ENCODE measurements around the gene ZNF133. TPM values are rescaled to one million over a fixed set of nuclear protein-coding genes. Genes with fewer than 3 reads are reported as not detected.
A peak's percentile ranks its signal among the peaks of the same experiment; 100 is the strongest.
"Not testable (repeated sequence)": the region's sequence is repeated elsewhere in the genome, so short reads cannot be mapped to it uniquely, and the experiment has no call there.

Gene ZNF133
- total RNA-seq, 1 donor from 2014 or later = 7.7 TPM

DNA sequence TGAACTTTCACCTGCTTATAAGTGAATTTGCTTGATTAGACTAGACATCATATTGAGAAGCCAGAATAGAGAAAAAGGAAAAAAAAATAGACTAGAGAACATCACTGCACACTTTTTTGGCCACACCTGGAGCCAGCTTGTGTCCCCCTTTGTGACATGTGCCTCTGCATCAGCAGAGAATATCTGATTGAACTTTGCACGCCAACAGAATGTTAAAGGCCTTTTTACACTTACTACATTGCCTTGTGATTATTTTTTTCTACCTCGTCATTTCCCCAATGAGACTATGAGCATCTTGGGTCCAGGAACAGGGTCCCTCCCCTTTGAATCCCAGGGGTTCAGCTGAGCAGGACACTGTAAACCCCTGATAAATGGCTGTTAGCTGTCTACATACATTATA, 17.2 kb upstream of the ZNF133 start:
- intact Hi-C loops (cut with micrococcal nuclease) = no loop called here
- ChIA-PET POLR2A (no interaction called here), CTCF (no interaction called here)
- no peak overlapping the region for H3K4me3 Mint-ChIP-seq
- H3K36me3 Mint-ChIP-seq (ENCODE audit: low read depth) = no peaks in the 10 kb centered on the region
- no peaks in the 10 kb centered on the region for H3K4me1 Mint-ChIP-seq
- peaks cover 32% of the 10 kb centered on the region for H3K27me3 Mint-ChIP-seq
- H3K9me3 Mint-ChIP-seq = no peaks in the 10 kb centered on the region
- ATAC-seq (ENCODE audit: low read depth) = no peak
- no peak for DNase-seq
- TF ChIP-seq, protein P1, sequence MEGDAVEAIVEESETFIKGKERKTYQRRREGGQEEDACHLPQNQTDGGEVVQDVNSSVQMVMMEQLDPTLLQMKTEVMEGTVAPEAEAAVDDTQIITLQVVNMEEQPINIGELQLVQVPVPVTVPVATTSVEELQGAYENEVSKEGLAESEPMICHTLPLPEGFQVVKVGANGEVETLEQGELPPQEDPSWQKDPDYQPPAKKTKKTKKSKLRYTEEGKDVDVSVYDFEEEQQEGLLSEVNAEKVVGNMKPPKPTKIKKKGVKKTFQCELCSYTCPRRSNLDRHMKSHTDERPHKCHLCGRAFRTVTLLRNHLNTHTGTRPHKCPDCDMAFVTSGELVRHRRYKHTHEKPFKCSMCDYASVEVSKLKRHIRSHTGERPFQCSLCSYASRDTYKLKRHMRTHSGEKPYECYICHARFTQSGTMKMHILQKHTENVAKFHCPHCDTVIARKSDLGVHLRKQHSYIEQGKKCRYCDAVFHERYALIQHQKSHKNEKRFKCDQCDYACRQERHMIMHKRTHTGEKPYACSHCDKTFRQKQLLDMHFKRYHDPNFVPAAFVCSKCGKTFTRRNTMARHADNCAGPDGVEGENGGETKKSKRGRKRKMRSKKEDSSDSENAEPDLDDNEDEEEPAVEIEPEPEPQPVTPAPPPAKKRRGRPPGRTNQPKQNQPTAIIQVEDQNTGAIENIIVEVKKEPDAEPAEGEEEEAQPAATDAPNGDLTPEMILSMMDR (IDR thresholded peaks at IDR 0.05) = no peak
- H3K27ac Mint-ChIP-seq = no peak overlapping the region

DNA sequence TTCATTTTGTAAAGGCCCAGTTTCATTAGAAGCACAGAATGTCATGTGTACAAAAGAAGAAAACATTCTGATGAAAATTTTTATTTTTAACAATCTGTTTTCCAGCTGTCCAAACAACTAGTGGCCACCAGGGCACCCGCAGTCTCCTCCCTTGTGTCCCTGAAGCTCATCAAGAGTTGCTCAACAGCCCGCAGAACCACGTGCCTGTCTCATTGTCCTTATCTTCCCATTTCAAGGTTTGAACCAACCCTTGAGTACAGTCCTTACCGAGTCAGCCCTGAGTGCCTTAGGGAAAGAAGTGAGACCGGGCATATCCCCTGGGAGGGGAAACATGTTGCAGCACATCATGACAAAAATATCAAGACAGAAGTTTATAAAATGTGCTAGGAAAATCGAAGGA, 15.9 kb upstream of the ZNF133 start:
- ChIA-PET CTCF (no interaction called here), POLR2A (interaction anchor here (0.7 kb wide), 1 partner anchor 9 kb away, joined by 4 read pairs; no protein-coding TSS in a partner anchor)
- DNase-seq (no peak), ATAC-seq (ENCODE audit: low read depth) (no peak)
- peaks cover 30% of the 10 kb centered on the region for H3K27me3 Mint-ChIP-seq
- TF ChIP-seq, protein P1 (IDR thresholded peaks at IDR 0.05) = no peak
- no peak overlapping the region for H3K27ac Mint-ChIP-seq
- H3K9me3 Mint-ChIP-seq = no peaks in the 10 kb centered on the region
- no peaks in the 10 kb centered on the region for H3K4me1 Mint-ChIP-seq
- no peaks in the 10 kb centered on the region for H3K36me3 Mint-ChIP-seq (ENCODE audit: low read depth)
- intact Hi-C loops (cut with micrococcal nuclease) = no loop called here
- no peak overlapping the region for H3K4me3 Mint-ChIP-seq

DNA sequence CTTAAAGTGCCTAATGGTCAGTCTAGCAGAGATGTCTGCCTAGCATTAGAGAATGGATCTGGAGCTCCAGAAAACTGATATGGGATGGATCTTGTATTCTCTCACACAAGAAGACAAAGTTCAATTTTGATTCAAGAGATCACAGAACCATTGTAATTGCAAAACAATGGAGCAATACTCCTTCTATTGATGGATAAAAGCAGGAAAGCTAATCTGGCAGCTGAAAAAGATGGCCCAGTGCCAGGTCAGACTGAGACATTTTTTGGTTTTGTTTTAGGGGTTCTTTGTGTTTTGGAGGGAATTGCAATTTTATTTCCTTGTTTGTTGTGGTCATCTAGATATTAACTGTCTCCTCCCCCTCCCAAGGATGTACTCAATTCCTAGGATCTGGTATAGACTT, 14.6 kb upstream of the ZNF133 start:
- Mint-ChIP-seq H3K36me3 (ENCODE audit: low read depth) (no peaks in the 10 kb centered on the region), H3K27ac (no peak overlapping the region), H3K27me3 (peaks cover 25% of the 10 kb centered on the region), H3K9me3 (no peaks in the 10 kb centered on the region), H3K4me3 (no peak overlapping the region), H3K4me1 (no peaks in the 10 kb centered on the region)
- TF ChIP-seq, protein P1 (IDR thresholded peaks at IDR 0.05) = no peak
- ATAC-seq (ENCODE audit: low read depth) (no peak), DNase-seq (no peak)
- intact Hi-C loops (cut with micrococcal nuclease) = no loop called here
- ChIA-PET POLR2A (no interaction called here), CTCF (no interaction called here)

DNA sequence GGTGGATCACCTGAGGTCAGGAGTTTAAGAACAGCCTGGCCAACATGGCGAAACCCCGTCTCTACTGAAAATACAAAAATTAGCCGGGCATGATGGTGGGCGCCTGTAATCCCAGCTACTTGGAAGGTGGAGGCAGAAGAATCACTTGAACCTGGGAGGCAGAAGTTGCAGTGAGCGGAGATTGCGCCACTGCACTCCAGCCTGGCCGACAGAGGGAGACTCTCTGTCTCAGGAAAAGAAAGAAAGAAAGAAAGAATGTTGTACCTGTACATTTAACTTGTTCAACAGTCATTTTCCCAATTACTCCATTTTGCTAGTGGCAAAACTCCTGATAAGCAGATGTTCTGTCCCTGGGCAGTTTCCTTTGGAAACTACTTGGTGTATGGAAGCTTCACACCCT, 12.4 kb upstream of the ZNF133 start:
- H3K27ac Mint-ChIP-seq; POLR2A ChIA-PET; H3K4me1 Mint-ChIP-seq; ATAC-seq (ENCODE audit: low read depth); H3K9me3 Mint-ChIP-seq; DNase-seq; H3K4me3 Mint-ChIP-seq; H3K36me3 Mint-ChIP-seq (ENCODE audit: low read depth): not testable (repeated sequence)
- peaks cover 40% of the 10 kb centered on the region for H3K27me3 Mint-ChIP-seq
- intact Hi-C loops (cut with micrococcal nuclease) = loop anchor here (1.0 to 5.0 kb wide), 4 partner anchors 279 to 1474 kb away; no protein-coding TSS in a partner anchor
- CTCF ChIA-PET = interaction anchor here (1.2 to 1.4 kb wide), 2 partner anchors 12 to 771 kb away, joined by 3 to 8 read pairs; partner anchors contain the start of gene ZNF133

DNA sequence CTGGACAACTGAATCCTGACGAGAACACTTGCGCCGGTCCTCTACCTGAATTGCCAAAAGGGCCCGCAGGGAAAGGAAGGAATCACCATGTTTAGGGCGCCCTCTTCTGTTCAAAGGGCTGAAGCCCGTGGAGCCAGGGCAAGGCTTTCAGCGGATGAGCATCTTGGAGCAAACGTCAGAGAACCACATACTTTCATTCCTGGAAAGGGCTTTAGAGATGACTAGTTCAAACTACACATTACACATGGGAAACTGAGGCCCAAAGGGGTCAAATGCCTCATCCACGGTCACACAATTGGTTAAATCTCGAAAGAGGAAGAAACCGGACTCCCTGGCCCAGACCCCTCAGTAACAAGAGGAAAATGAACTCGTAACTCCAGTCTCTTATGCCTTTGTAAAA, 11.5 kb upstream of the ZNF133 start:
- ChIA-PET POLR2A (no interaction called here), CTCF (interaction anchor here (1.2 to 1.4 kb wide), 2 partner anchors 12 to 772 kb away, joined by 3 to 8 read pairs; partner anchors contain the start of gene ZNF133)
- DNase-seq = peak; percentile 21
- Mint-ChIP-seq H3K36me3 (ENCODE audit: low read depth) (no peaks in the 10 kb centered on the region), H3K4me1 (no peaks in the 10 kb centered on the region), H3K4me3 (no peak overlapping the region), H3K9me3 (no peaks in the 10 kb centered on the region), H3K27me3 (peaks cover 37% of the 10 kb centered on the region), H3K27ac (no peak overlapping the region)
- TF ChIP-seq, protein P1 (IDR thresholded peaks at IDR 0.05) = no peak
- ATAC-seq (ENCODE audit: low read depth) = peak; percentile 66
- intact Hi-C loops (cut with micrococcal nuclease) = loop anchor here (1.0 to 5.0 kb wide), 4 partner anchors 280 to 1475 kb away; no protein-coding TSS in a partner anchor

DNA sequence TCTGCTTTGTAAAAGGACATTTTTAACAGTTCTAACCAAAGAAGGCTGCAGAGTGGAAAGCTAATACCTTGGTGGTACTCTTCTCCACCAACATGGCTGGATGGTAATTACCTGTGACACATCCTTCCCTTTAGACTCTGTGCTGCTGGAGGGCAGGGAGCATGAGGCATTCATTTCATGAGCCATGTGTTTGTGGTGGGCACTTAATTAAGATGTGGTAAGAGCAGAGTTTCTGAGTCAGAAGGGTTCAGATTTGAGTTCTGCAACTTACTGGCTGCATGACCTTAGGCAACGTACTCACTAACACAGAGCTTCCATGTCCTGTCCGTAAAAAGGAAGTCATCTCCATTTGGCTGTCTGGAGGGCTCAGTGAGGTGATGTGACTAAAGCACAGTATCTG, 9.1 kb upstream of the ZNF133 start:
- Mint-ChIP-seq H3K4me3 (no peak overlapping the region), H3K36me3 (ENCODE audit: low read depth) (no peaks in the 10 kb centered on the region), H3K9me3 (no peaks in the 10 kb centered on the region), H3K27ac (no peak overlapping the region), H3K4me1 (no peaks in the 10 kb centered on the region), H3K27me3 (peaks cover 48% of the 10 kb centered on the region)
- ChIA-PET CTCF (interaction anchor here (0.9 kb wide), 1 partner anchor 774 kb away, joined by 4 read pairs; no protein-coding TSS in a partner anchor), POLR2A (no interaction called here)
- intact Hi-C loops (cut with micrococcal nuclease) = loop anchor here (5.0 kb wide), 1 partner anchor 1477 kb away; no protein-coding TSS in a partner anchor
- ATAC-seq (ENCODE audit: low read depth) (no peak), DNase-seq (no peak)
- TF ChIP-seq, protein P1 (IDR thresholded peaks at IDR 0.05) = no peak

All from activated B cell treated with CpG ODN at 0.5 μM for 24 hours (primary cell).